ENCODE measurements around the gene GATB.

GATB gene

GRCh38 chr4:151659601-151660364 is 101.0 kb downstream of the GATB start:
- Histone ChIP-seq H3K4me1 (ENCODE audit: low read length) (peaks cover 7% of the 10 kb centered on the region), H4K20me1 (ENCODE audit: insufficient read depth, low read length) (no peaks in the 10 kb centered on the region), H3K4me3 (ENCODE audit: low read length) (no peak overlapping the region), H3K4me2 (ENCODE audit: low read length) (no peak overlapping the region), H3K27me3 (ENCODE audit: low read depth, low read length) (no peaks in the 10 kb centered on the region), H2AFZ (ENCODE audit: low read depth, low read length) (no peak overlapping the region), H3K79me2 (ENCODE audit: low read length) (no peaks in the 10 kb centered on the region), H3K27ac (ENCODE audit: low read length) (no peak overlapping the region), H3K9me3 (ENCODE audit: insufficient read depth, low read length) (no peaks in the 10 kb centered on the region), H3K9ac (ENCODE audit: low read length) (no peak overlapping the region), H3K36me3 (replicated peaks; ENCODE audit: low read depth, low read length) (no peaks in the 10 kb centered on the region)
- TF ChIP-seq EZH2phosphoT487 (IDR thresholded peaks at IDR 0.05; ENCODE audit: low read depth): no peak
- TF ChIP-seq, protein P1, sequence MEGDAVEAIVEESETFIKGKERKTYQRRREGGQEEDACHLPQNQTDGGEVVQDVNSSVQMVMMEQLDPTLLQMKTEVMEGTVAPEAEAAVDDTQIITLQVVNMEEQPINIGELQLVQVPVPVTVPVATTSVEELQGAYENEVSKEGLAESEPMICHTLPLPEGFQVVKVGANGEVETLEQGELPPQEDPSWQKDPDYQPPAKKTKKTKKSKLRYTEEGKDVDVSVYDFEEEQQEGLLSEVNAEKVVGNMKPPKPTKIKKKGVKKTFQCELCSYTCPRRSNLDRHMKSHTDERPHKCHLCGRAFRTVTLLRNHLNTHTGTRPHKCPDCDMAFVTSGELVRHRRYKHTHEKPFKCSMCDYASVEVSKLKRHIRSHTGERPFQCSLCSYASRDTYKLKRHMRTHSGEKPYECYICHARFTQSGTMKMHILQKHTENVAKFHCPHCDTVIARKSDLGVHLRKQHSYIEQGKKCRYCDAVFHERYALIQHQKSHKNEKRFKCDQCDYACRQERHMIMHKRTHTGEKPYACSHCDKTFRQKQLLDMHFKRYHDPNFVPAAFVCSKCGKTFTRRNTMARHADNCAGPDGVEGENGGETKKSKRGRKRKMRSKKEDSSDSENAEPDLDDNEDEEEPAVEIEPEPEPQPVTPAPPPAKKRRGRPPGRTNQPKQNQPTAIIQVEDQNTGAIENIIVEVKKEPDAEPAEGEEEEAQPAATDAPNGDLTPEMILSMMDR (IDR thresholded peaks at IDR 0.05; ENCODE audit: low read depth, low read length): no peak

GRCh38 chr4:151658959-151659600 is 101.7 kb downstream of the GATB start:
- no peak for TF ChIP-seq EZH2phosphoT487 (IDR thresholded peaks at IDR 0.05; ENCODE audit: low read depth)
- TF ChIP-seq, protein P1 (IDR thresholded peaks at IDR 0.05; ENCODE audit: low read depth, low read length): no peak
- Histone ChIP-seq H3K4me2 (ENCODE audit: low read length) (no peak overlapping the region), H3K27ac (ENCODE audit: low read length) (no peak overlapping the region)

GRCh38 chr4:151657896-151658295 is 102.9 kb downstream of the GATB start:
- no peaks in the 10 kb centered on the region for H3K27me3 ChIP-seq (ENCODE audit: low read depth, low read length)
- no peaks in the 10 kb centered on the region for H4K20me1 ChIP-seq (ENCODE audit: insufficient read depth, low read length)
- no peak overlapping the region for H3K4me2 ChIP-seq (ENCODE audit: low read length)
- H3K79me2 ChIP-seq (ENCODE audit: low read length): no peaks in the 10 kb centered on the region
- TF ChIP-seq, protein P1 (IDR thresholded peaks at IDR 0.05; ENCODE audit: low read depth, low read length): no peak
- no peak for TF ChIP-seq EZH2phosphoT487 (IDR thresholded peaks at IDR 0.05; ENCODE audit: low read depth)
- no peak overlapping the region for H3K27ac ChIP-seq (ENCODE audit: low read length)
- H2AFZ ChIP-seq (ENCODE audit: low read depth, low read length): no peak overlapping the region
- peaks cover 7% of the 10 kb centered on the region for H3K4me1 ChIP-seq (ENCODE audit: low read length)
- H3K36me3 ChIP-seq (replicated peaks; ENCODE audit: low read depth, low read length): no peaks in the 10 kb centered on the region
- no peak overlapping the region for H3K9ac ChIP-seq (ENCODE audit: low read length)
- H3K4me3 ChIP-seq (ENCODE audit: low read length): no peak overlapping the region
- H3K9me3 ChIP-seq (ENCODE audit: insufficient read depth, low read length): no peaks in the 10 kb centered on the region

More at GRCh38 chr4:151658959-151659600, 101.7 kb downstream of the GATB start:
- Histone ChIP-seq H3K4me1 (ENCODE audit: low read length) (peaks cover 7% of the 10 kb centered on the region), H3K4me3 (ENCODE audit: low read length) (no peak overlapping the region), H3K9ac (ENCODE audit: low read length) (no peak overlapping the region), H3K9me3 (ENCODE audit: insufficient read depth, low read length) (no peaks in the 10 kb centered on the region), H3K79me2 (ENCODE audit: low read length) (no peaks in the 10 kb centered on the region), H3K27me3 (ENCODE audit: low read depth, low read length) (no peaks in the 10 kb centered on the region), H2AFZ (ENCODE audit: low read depth, low read length) (peak overlapping the region; percentile 33; the same call in 1 of the 2 replicates), H4K20me1 (ENCODE audit: insufficient read depth, low read length) (no peaks in the 10 kb centered on the region), H3K36me3 (replicated peaks; ENCODE audit: low read depth, low read length) (no peaks in the 10 kb centered on the region)

GRCh38 chr4:151656058-151656457 is 104.7 kb downstream of the GATB start:
- Histone ChIP-seq H3K4me1 (ENCODE audit: low read length) (peaks cover 7% of the 10 kb centered on the region), H3K27ac (ENCODE audit: low read length) (no peak overlapping the region), H3K4me2 (ENCODE audit: low read length) (no peak overlapping the region), H3K4me3 (ENCODE audit: low read length) (no peak overlapping the region), H3K9ac (ENCODE audit: low read length) (no peak overlapping the region), H3K36me3 (replicated peaks; ENCODE audit: low read depth, low read length) (no peaks in the 10 kb centered on the region), H4K20me1 (ENCODE audit: insufficient read depth, low read length) (no peaks in the 10 kb centered on the region), H2AFZ (ENCODE audit: low read depth, low read length) (no peak overlapping the region), H3K79me2 (ENCODE audit: low read length) (no peaks in the 10 kb centered on the region), H3K27me3 (ENCODE audit: low read depth, low read length) (0 out of 2 replicates have a peak, but pooled peaks cover 4% of the 10 kb centered on the region), H3K9me3 (ENCODE audit: insufficient read depth, low read length) (no peaks in the 10 kb centered on the region)
- TF ChIP-seq, protein P1 (IDR thresholded peaks at IDR 0.05; ENCODE audit: low read depth, low read length): no peak
- TF ChIP-seq EZH2phosphoT487 (IDR thresholded peaks at IDR 0.05; ENCODE audit: low read depth): no peak
